ENCODE measurements around the gene DPF1.
"Not testable (repeated sequence)": the region's sequence is repeated elsewhere in the genome, so short reads cannot be mapped to it uniquely, and the experiment has no call there.

Gene DPF1

GRCh38 chr19:38250428-38250820 lies 26.4 kb upstream of the DPF1 start:
- no peak for DNase-seq

- no peak for DNase-seq
Measured at GRCh38 chr19:38248421-38248820, 24.4 kb upstream of the DPF1 start.

DNA sequence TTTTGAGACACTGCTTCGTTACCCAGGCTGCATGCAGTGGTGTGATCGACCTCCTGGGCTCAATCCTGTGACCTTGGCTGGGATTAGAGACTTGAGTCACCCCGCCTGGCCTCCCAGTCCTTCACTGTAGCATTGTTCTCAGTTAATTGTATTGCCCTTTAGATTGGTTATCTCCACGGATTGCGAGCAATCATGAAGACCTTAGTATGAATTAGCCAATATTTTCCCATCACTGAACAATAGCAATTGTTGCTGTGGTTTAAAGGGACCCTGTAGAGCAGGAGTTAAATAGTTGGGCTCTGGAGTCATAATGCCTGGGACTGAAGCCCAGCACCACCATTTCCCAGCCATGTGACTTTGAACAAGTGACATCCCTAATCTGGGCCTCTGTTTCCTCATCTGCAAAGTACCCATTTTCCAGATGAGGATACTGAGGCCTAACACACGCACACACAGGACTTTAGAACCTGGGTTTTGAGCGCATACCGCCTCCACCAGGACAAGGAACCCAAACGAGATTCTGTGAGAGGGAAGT lies 23.8 kb upstream of the DPF1 start:
- DNase-seq: no peak

- no peak for DNase-seq
Measured at GRCh38 chr19:38247126-38247525, 23.1 kb upstream of the DPF1 start.

GRCh38 chr19:38245826-38246498 lies 21.9 kb upstream of the DPF1 start:
- DNase-seq: no peak

- peak; percentile 51 for DNase-seq
Measured at GRCh38 chr19:38243279-38243673, 19.3 kb upstream of the DPF1 start.

DNA sequence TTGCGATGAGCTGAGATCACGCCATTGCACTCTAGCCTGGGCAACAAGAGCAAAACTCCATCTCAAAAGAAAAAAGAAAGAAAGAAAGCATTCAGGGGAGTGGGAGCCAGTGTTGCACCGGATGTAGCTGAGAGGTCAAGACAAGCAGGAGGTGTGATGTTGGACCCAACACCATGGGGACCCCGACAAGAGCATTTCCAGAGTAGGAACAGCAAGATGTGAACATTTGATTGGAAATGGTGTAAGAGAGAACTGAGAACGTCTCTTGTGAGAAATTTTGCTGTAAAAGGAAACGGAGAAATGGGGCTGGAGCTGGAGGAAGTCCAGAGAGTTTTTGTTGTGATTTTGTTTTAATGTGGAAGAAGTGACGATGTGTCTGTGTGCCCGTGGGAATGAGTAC lies 15.8 kb upstream of the DPF1 start:
- no peak for DNase-seq

DNA sequence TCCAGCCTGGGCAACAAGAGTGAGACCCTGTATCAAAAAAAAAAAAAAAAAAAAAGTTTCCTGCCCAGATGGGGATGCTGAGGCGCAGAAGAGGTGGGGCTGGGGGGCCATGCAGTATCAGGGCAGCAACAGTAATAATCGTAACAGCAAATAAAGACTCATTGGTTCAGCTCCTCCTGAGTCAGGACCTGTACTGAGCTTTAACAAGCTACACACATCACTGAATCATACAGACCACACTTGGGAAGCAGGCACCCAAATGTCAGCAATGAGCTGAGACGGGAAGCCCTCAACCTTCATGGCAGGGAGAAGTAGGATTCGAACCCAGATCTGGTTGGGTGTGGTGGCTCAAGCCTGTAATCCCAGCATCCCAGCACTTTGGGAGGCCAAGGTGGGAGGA lies 10.6 kb upstream of the DPF1 start:
- no peak for DNase-seq

DNA sequence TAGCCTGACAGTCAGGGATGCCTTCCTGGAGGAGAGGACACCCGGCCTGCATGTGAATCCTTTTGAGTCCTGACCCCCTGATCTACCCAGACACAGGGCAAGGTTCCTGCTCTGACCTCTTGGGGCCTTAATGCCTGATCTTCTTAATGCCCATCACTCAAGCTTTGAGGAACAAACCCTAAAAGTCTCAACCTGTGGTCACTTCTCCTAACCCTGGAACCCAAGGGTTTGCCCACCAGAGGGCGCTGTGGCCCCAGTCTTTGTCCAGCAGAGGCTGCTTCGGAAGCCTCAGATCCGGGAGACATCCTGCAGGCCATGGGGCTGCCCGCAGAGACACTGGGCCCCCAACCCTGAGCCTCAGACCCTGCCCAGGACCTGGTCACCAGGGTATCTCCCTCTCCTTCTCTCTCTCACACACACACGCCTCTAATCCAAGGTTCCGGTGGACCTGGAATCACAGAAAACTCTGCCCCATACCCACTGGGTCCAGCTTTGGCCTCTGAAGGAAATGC lies 9.8 kb upstream of the DPF1 start:
- DNase-seq: peak; percentile 92

DNA sequence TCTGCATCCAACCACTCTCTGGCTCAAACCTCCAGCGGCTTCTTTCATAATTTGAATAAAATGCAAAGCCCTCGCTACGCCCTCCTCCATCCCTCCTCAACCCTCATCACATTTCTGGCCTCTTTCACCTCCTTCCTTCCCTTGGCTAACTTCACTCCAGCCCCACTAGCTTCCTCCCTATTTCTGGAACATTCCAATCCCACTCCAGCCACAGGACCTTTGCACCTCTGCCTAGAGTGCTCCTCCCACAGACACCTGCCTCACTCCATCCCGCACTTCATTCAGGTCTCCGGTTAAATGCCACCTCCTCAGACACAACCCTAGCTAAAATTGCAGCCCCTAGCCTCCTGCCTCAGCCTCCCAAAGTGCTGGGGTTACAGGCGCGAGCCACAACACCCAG lies 7.9 kb upstream of the DPF1 start:
- no peak for DNase-seq

GRCh38 chr19:38230506-38231133 lies 6.6 kb upstream of the DPF1 start:
- not testable (repeated sequence) for DNase-seq

GRCh38 chr19:38229585-38230073 lies 5.6 kb upstream of the DPF1 start:
- peak; percentile 97 for DNase-seq

- peak; percentile 79 for DNase-seq
Measured at GRCh38 chr19:38228491-38229439, 4.7 kb upstream of the DPF1 start.

DNA sequence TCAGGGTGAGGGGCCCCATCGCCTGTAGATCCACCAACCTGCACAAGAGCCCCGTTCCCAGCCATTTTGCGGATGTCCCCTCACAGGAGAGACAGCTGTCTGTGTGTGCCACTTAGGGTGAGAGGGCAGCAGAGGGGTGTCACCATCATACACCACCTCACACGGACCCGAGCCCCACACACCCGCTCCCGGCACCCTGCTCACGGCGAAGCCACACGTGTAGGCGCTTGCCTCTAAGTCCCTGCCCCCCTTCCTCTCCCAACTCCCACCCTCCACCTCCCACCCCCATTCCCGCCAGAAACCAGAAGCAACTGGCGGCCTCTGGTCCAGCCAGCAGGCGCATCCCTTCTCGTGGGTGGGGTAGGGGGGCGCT lies 4.0 kb upstream of the DPF1 start:
- no peak for DNase-seq

DNA sequence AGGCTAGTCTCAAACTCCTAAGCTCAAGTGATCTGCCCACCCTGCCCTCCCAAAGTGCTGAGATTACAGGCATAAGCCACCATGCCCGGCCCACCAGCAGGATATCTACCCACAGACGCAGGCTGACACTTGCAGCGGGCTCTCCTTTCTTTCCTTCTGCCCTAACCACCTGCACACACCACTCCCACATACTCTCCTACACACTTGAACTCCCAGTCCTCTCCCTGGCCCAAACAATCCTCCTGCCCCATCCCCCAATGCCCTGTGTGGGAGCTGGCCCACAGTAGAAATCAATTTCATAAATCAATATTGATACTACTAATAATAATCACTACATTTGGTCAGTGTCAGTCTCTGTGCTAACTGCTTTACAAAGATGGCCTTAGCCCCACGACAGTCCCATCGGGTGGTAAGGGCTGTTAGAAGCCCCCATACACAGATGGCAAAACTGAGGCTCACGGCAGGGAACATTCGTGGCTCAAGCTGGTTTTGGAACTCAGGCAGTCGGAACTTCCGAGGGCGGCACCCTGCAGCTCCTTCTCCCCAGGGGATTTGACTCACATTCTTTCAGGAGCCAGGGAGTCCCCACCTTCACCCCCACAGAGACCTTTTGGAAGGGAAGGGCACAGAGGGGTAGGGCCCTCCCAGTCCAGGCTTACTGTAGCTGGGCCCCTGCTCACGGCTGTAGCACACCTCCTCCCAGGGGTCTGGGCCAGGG lies 3.4 kb upstream of the DPF1 start:
- DNase-seq: no peak

DNA sequence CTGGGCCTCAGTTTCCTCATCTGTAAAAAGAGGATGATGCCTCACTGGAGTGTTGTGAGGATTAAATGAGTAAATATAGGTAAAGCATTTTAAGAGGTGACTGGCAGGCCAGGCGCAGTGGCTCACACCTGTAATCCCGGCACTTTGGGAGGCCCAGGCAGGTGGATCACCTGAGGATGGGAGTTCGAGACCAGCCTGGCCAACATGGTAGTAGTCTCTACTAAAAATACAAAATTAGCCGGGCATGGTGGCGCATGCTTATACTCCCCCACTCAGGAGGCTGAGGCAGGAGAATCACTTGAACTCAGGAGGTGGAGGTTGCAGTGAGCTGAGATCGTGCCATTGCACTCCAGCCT lies 819 bp upstream of the DPF1 start:
- DNase-seq: not testable (repeated sequence)

DNA sequence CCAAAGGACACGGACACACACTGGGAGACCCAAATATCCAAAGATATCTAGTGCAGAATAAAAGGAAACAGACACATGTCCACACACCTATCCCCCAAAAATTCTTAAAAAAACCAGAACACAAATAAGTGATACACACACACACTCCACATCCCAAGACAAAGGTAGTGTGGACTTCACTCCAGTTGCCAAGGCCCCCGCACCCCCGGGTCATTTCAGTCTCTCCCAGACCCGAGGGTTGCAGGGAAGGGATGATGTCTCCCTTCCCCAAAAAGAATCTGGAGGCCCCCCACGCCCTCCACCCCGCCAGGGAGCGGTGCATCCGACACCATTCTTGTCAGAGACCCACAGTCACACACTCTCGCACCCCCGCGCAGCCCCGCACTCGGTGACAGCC lies 407 bp downstream of the DPF1 start:
- no peak for DNase-seq

DNA sequence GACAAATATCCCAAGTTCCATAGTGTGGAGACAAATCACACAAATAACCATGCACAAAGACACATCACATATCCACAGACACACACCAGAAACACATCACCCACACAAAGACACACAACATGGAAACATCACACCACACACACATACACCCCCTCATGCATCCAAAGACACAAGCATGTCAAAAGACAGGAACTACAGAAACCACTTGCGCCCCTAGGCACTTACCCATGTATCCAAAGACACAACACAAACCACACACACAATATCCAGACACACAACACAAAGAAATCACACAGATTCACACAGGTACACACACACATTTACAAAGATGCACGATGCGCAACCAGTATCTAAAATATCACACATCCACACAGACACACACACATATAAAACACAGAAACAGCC lies 901 bp downstream of the DPF1 start:
- no peak for DNase-seq

GRCh38 chr19:38221919-38222830 lies 1.8 kb downstream of the DPF1 start:
- no peak for DNase-seq

DNA sequence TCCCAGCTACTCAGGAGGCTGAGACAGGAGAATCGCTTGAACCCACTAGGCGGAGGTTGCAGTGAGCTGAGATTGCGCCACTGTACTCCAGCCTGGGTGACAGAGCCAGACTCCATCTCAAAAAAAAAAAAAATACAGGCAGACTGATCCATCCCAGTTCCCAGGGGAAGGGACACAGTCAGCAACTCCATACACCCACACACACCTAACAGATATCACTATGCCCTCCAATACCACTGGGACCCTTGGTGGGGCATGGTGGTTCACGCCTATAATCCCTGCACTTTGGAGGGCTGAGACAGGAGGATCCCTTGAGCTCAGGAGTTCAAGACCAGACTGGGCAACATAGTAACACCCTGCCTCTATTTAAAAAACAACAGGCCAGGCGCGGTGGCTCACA lies 2.6 kb downstream of the DPF1 start:
- DNase-seq: no peak

DNA sequence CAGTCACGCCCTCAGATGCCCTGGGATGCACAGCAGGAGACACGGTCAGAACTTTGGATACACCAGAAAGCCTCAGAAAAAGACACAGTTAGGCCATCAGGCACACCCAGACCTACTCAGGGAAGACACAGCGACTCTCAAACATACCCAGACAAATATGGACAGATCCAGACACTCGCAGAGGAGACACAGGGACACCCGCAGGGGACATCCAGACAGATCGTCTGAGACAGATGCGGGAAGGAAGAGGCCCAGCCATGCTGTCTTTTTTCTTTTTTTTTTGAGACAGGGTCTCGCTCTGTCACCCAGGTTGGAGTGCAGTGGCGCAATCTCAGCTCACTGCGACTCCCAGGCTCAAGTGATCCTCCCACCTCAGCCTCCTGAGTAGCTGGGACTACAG lies 4.8 kb downstream of the DPF1 start:
- no peak for DNase-seq

GRCh38 chr19:38218204-38218603 lies 5.8 kb downstream of the DPF1 start:
- DNase-seq: no peak

Measured in DMS53 (cell line).